Nephron (organoid): ENCODE data around the gene RPLP1.

Experiments used
- H3K27ac Mint-ChIP-seq, 3 experiments: 2 replicates each; pipeline ENCODE4 v1.8.0; 2020; ENCODE audit warnings: mixed read lengths in 3 of 3, mild to moderate bottlenecking in 2 of 3, moderate library complexity in 1 of 3
- H3K27me3 Mint-ChIP-seq: 2 replicates; pipeline ENCODE4 v1.8.0; 2021; ENCODE audit warnings: low read depth, mild to moderate bottlenecking, moderate library complexity, mixed read lengths
- H3K36me3 Mint-ChIP-seq: 2 replicates; pipeline ENCODE4 v1.8.0; 2020; ENCODE audit warnings: low read depth, mixed read lengths
- H3K4me1 Mint-ChIP-seq: 2 replicates; pipeline ENCODE4 v1.8.0; 2020; ENCODE audit warnings: mixed read lengths
- H3K4me3 Mint-ChIP-seq, 3 experiments: 2 replicates each; pipeline ENCODE4 v1.8.0; 2020; ENCODE audit warnings: mild to moderate bottlenecking in 3 of 3, mixed read lengths in 3 of 3, moderate library complexity in 2 of 3
- H3K9me3 Mint-ChIP-seq: 2 replicates; pipeline ENCODE4 v1.8.0; 2020; ENCODE audit warnings: mixed read lengths
- TF ChIP-seq, protein P1 (sequence below), 3 experiments: fragments of 200-600 bp; sonication (generic); IDR thresholded peaks; one replicate each; pipeline ENCODE4 v1.5.0; 2021; ENCODE audit warnings: antibody characterized with exemption in 3 of 3; ENCODE audit not compliant: unreplicated experiment in 3 of 3

The RPLP1 gene

DNA sequence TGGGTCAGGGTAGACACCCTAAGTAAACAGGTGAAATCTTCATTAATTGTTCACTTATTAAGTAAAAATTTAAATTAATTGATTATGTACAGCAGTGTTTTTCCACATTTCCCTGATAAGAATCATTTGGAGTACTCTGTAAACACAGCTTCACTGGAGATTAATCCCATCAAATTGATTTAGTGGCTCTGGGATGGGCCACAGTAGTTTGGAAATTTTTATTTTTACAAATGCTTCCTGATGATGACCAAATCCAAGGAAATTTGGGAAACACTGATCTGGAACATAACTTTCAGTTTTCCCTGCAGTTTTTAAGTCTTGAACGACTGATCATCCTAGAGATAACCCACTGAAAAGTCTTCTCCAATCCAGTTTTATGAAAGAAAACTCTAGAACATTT lies 18.8 kb upstream of the RPLP1 start:
- Mint-ChIP-seq H3K4me3 (no peak overlapping the region), H3K27ac (no peak overlapping the region), H3K27me3 (no peaks in the 10 kb centered on the region), H3K4me1 (no peaks in the 10 kb centered on the region), H3K9me3 (no peaks in the 10 kb centered on the region), H3K36me3 (peaks cover 62% of the 10 kb centered on the region)
- TF ChIP-seq, protein P1, sequence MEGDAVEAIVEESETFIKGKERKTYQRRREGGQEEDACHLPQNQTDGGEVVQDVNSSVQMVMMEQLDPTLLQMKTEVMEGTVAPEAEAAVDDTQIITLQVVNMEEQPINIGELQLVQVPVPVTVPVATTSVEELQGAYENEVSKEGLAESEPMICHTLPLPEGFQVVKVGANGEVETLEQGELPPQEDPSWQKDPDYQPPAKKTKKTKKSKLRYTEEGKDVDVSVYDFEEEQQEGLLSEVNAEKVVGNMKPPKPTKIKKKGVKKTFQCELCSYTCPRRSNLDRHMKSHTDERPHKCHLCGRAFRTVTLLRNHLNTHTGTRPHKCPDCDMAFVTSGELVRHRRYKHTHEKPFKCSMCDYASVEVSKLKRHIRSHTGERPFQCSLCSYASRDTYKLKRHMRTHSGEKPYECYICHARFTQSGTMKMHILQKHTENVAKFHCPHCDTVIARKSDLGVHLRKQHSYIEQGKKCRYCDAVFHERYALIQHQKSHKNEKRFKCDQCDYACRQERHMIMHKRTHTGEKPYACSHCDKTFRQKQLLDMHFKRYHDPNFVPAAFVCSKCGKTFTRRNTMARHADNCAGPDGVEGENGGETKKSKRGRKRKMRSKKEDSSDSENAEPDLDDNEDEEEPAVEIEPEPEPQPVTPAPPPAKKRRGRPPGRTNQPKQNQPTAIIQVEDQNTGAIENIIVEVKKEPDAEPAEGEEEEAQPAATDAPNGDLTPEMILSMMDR (IDR thresholded peaks at IDR 0.05; ENCODE audit: unreplicated experiment in 3 of 3): no peak

DNA sequence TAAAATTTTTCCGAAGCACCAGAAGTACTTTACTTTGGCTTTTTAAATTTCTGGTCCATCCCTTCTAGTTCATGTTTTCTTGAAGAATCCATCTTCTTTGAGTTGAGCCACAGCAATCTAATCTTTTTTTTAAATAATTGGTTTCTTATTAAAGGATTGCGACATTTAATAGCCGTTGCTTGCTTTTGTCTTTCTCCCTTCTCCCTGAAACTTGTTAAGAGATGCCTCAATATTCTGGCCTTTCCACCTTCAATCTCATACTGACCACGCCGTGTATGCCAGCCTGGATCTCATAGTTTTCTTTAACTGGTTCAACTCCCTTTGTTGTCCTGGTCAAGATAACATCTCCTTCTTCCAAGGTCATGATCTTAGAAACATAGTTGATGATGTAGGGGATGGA lies 18.4 kb upstream of the RPLP1 start:
- H3K36me3 Mint-ChIP-seq: peaks cover 59% of the 10 kb centered on the region
- H3K27ac Mint-ChIP-seq: no peak overlapping the region
- no peak overlapping the region for H3K4me3 Mint-ChIP-seq
- no peaks in the 10 kb centered on the region for H3K9me3 Mint-ChIP-seq
- TF ChIP-seq, protein P1 (IDR thresholded peaks at IDR 0.05; ENCODE audit: unreplicated experiment in 3 of 3): no peak
- H3K27me3 Mint-ChIP-seq: no peaks in the 10 kb centered on the region
- no peaks in the 10 kb centered on the region for H3K4me1 Mint-ChIP-seq

DNA sequence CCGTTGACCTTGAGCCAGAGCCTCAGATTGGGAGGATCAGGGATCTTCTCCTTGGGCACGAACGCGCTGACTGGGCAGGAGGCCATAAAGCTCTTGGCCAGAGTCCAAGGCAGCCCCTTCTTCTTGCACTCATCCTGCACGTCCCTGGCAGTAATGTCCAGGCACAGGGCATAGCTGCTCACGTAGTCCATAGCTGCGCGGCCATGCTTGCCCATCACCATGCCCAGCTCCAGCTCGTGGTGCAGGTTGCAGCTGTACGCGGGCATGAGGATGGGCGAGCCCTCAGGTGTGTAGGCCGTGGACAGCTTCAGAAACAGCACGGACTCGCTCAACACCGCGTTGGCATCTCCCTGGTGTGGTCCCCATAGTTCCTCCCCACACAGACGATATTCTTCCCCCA lies 17.9 kb upstream of the RPLP1 start:
- TF ChIP-seq, protein P1 (IDR thresholded peaks at IDR 0.05; ENCODE audit: unreplicated experiment in 3 of 3): no peak
- Mint-ChIP-seq H3K36me3 (peaks cover 63% of the 10 kb centered on the region), H3K4me1 (no peaks in the 10 kb centered on the region), H3K27me3 (no peaks in the 10 kb centered on the region), H3K9me3 (no peaks in the 10 kb centered on the region), H3K4me3 (no peak overlapping the region), H3K27ac (no peak overlapping the region)

DNA sequence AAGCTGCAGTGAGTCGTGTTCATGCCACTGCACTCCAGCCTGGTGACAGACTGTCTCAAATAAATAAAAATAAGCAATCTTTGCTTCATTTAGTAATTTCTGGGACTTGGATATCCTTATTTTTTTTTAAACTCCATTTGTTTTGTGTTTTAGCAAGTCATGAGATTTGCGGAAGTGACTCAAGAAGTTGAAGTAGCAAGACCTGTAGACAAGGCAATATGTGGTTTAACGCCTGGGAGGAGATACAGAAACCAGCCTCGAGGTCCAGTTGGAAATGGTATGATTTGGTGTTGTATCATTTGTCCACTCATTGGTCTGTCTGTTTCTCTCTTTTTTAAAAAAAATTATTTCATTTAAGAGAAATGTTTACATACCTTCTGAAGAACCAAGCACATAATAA lies 16.6 kb upstream of the RPLP1 start:
- Mint-ChIP-seq H3K4me3 (no peak overlapping the region), H3K4me1 (no peaks in the 10 kb centered on the region)

DNA sequence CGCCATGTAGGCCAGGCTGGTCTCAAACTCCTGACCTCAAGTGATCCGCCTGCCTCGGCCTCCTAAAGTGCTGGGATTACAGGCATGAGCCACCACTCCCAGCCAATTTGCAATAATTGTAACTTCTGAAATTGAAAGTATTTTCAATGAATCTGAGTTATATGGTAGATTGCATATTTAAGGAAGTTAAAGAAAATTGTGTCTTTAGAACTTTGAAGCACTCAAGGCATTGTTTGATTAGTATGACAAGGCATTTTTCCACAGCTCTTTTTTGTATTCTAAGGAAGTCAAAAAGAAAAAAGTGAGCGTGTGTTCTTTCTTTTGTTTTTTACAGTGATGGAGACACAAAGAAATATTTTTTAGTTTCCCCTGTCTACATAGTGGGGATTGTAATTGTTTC lies 15.7 kb upstream of the RPLP1 start:
- Mint-ChIP-seq H3K27ac (no peak overlapping the region), H3K36me3 (peaks cover 56% of the 10 kb centered on the region), H3K9me3 (no peaks in the 10 kb centered on the region), H3K27me3 (no peaks in the 10 kb centered on the region), H3K4me1 (no peaks in the 10 kb centered on the region), H3K4me3 (no peak overlapping the region)
- TF ChIP-seq, protein P1 (IDR thresholded peaks at IDR 0.05; ENCODE audit: unreplicated experiment in 3 of 3): no peak

More for the DNA sequence above, 16.6 kb upstream of the RPLP1 start:
- H3K9me3 Mint-ChIP-seq: no peaks in the 10 kb centered on the region
- H3K27me3 Mint-ChIP-seq: no peaks in the 10 kb centered on the region
- H3K36me3 Mint-ChIP-seq: peaks cover 63% of the 10 kb centered on the region
- TF ChIP-seq, protein P1 (IDR thresholded peaks at IDR 0.05; ENCODE audit: unreplicated experiment in 3 of 3): no peak
- no peak overlapping the region for H3K27ac Mint-ChIP-seq

DNA sequence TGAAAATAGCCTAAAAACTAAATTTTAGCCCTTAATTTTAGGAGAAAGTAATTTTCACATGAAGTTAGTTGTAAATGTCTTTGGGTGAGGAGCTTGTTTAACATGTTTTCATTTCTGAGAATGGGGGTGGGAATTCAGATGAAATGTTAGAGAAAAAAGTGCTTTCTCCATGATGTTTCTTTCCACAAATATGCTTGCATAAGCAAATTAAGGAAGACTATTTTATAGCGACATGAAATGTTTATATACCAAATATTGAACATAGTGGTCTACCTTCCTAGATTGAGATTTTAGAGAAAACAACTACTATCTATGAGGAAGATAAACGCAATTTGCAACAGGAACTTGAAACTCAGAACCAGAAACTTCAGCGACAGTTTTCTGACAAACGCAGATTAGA lies 13.0 kb upstream of the RPLP1 start:
- TF ChIP-seq, protein P1 (IDR thresholded peaks at IDR 0.05; ENCODE audit: unreplicated experiment in 3 of 3): no peak
- H3K27ac Mint-ChIP-seq: no peak overlapping the region
- H3K4me1 Mint-ChIP-seq: no peaks in the 10 kb centered on the region
- H3K27me3 Mint-ChIP-seq: no peaks in the 10 kb centered on the region
- H3K4me3 Mint-ChIP-seq: no peak overlapping the region
- peaks cover 49% of the 10 kb centered on the region for H3K36me3 Mint-ChIP-seq
- no peaks in the 10 kb centered on the region for H3K9me3 Mint-ChIP-seq
